Fibroblast of lung (primary cell): Measurements from ENCODE around the gene SFTA2. TPM values are rescaled to one million over a fixed set of nuclear protein-coding genes. Genes with fewer than 3 reads are reported as not detected.

Experiments
- DNase-seq, 2 donors: peaks; one replicate each; pipeline versions ENCODE4 v3.0.0 to v3.0.0-alpha.2; 2010; ENCODE audit warnings: low read depth in 2 of 2
- H2AFZ ChIP-seq: 2 replicates; pipeline ENCODE4 v1.5.1; 2012; ENCODE audit warnings: low read length, control low read depth, inconsistent platforms
- H3K27ac ChIP-seq: 2 replicates; pipeline ENCODE4 v1.5.1; 2011; ENCODE audit warnings: low read length, control low read depth; ENCODE audit not compliant: insufficient read depth
- H3K27me3 ChIP-seq: 2 replicates; pipeline ENCODE4 v1.5.1; 2011; ENCODE audit warnings: mild to moderate bottlenecking, low read length; ENCODE audit not compliant: control insufficient read depth, insufficient read depth
- H3K36me3 ChIP-seq: 2 replicates; pipeline ENCODE4 v1.5.1; 2011; ENCODE audit warnings: low read length; ENCODE audit not compliant: control insufficient read depth, insufficient read depth
- H3K4me1 ChIP-seq: 2 replicates; pipeline ENCODE4 v1.5.1; 2011; ENCODE audit warnings: low read length; ENCODE audit not compliant: control insufficient read depth, insufficient read depth; ENCODE audit errors: extremely low read depth
- H3K4me2 ChIP-seq: 2 replicates; pipeline ENCODE4 v1.5.1; 2011; ENCODE audit warnings: low read length, control low read depth; ENCODE audit not compliant: insufficient read depth; ENCODE audit errors: extremely low read depth
- H3K4me3 ChIP-seq, 4 experiments: fragments of 200-600 bp in 1 of 4; sonication (generic) in 1 of 4; replicated peaks in 1 of 4; 2 replicates each; pipeline ENCODE4 v1.5.1; 2011 to 2016; ENCODE audit warnings: low read length in 4 of 4, low read depth in 3 of 4, mild to moderate bottlenecking in 3 of 4, control low read depth in 2 of 4, inconsistent platforms in 1 of 4, mixed read lengths in 1 of 4; ENCODE audit not compliant: insufficient read depth in 1 of 4; ENCODE audit errors: control extremely low read depth in 1 of 4
- H3K79me2 ChIP-seq: 2 replicates; pipeline ENCODE4 v1.5.1; 2012; ENCODE audit warnings: mild to moderate bottlenecking, low read length, inconsistent platforms; ENCODE audit not compliant: control insufficient read depth, insufficient read depth
- H3K9ac ChIP-seq: 2 replicates; pipeline ENCODE4 v1.5.1; 2011; ENCODE audit warnings: mild to moderate bottlenecking, low read length, control low read depth; ENCODE audit not compliant: insufficient read depth
- H3K9me3 ChIP-seq: 2 replicates; pipeline ENCODE4 v1.5.1; 2012; ENCODE audit warnings: low read depth, low read length; ENCODE audit not compliant: control insufficient read depth, insufficient read depth
- H4K20me1 ChIP-seq: 2 replicates; pipeline ENCODE4 v1.5.1; 2011; ENCODE audit warnings: low read length; ENCODE audit not compliant: control insufficient read depth, insufficient read depth; ENCODE audit errors: extremely low read depth
- EZH2 ChIP-seq: IDR thresholded peaks from 2 replicates; pipeline ENCODE4 v1.5.1; 2012; ENCODE audit warnings: low read length, control low read depth, mild to moderate bottlenecking; ENCODE audit errors: missing control alignments
- polyA plus RNA-seq, 2 donors: library from polyadenylated mRNA; depleted of rRNA in 1 of 2; stranded (reverse) in 1 of 2; unstranded in 1 of 2; fragments of >200 nt; gene quantifications; 2 replicates each; pipeline ENCODE4 v1.2.1, GENCODE V29; 2011 to 2012; ENCODE audit warnings: missing spikeins in 1 of 2
- total RNA-seq: library from RNA; depleted of rRNA; stranded (reverse); fragments of >200 nt; gene quantifications from 2 replicates; pipeline ENCODE4 v1.2.1, GENCODE V29; 2014
- TF ChIP-seq, protein P1 (sequence below), 2 donors: IDR thresholded peaks in 1 of 2; conservative IDR thresholded peaks in 1 of 2; 1 replicate in 1 of 2; 2 replicates in 1 of 2; pipeline ENCODE4 v1.5.1; 2011 to 2012; ENCODE audit warnings: low read length in 2 of 2, control low read depth in 1 of 2, inconsistent platforms in 1 of 2, low read depth in 1 of 2, mild to moderate bottlenecking in 1 of 2

SFTA2 gene
- total and polyA plus RNA-seq, 2 donors (not counting 1 experiment from before 2014, with no cell fraction given): not detected

DNA sequence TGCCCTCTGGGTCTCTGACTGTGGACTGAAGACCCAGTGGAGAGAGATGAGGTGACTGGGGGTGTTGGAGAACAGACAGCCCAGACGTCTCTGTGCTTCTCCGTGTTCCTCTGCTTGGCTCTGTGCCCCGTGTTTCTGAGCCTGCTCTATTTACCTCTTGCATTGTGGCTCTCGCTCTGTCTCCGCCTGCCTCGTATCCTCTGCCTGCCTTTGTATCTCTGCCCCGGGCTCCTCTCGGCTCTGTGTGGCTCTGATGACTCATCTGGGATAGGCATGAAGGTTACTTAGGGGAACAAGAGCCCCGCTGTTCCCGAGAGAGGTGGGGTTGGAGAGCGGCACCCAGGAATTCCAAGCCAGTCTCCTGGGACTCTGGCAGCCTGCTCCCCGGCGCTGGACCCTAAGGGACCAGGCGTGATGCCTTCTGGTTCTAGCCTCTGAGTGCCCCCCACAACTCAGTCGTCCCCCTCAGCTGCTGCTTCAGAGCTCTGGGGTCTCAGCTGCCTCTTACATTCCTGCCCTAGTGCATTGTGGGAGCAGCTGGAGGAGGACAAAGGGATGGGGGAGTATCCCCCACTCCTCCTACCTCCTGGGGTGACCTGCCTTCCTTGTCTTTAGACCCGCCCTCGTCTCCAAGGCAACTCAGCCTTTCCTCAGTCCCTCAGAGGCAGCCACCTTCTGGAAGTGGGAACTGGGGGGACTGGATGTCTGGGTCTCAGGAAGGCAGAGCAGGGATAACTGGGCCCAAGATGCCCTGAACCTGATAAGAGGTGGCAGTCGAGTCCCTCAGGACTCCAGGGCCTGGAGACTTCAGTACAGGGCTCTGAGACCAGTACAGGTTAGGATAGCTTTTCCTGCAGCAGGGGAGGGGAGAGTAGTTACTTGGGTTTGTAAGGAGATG, 45.7 kb downstream of the SFTA2 start:
- Histone ChIP-seq H3K9ac (peak overlapping the region; percentile 13), H2AFZ (peak overlapping the region; percentile 24), H3K4me1 (peaks cover 23% of the 10 kb centered on the region), H3K9me3 (no peaks in the 10 kb centered on the region), H3K36me3 (no peaks in the 10 kb centered on the region), H4K20me1 (no peaks in the 10 kb centered on the region), H3K27me3 (no peaks in the 10 kb centered on the region), H3K4me3 (peak overlapping the region; percentile 44 to 81 (median 60)), H3K4me2 (peak overlapping the region; percentile 83), H3K27ac (no peak overlapping the region), H3K79me2 (no peaks in the 10 kb centered on the region)
- peak; percentile 52 to 79 for DNase-seq
- TF ChIP-seq EZH2: no peak
- TF ChIP-seq, protein P1, sequence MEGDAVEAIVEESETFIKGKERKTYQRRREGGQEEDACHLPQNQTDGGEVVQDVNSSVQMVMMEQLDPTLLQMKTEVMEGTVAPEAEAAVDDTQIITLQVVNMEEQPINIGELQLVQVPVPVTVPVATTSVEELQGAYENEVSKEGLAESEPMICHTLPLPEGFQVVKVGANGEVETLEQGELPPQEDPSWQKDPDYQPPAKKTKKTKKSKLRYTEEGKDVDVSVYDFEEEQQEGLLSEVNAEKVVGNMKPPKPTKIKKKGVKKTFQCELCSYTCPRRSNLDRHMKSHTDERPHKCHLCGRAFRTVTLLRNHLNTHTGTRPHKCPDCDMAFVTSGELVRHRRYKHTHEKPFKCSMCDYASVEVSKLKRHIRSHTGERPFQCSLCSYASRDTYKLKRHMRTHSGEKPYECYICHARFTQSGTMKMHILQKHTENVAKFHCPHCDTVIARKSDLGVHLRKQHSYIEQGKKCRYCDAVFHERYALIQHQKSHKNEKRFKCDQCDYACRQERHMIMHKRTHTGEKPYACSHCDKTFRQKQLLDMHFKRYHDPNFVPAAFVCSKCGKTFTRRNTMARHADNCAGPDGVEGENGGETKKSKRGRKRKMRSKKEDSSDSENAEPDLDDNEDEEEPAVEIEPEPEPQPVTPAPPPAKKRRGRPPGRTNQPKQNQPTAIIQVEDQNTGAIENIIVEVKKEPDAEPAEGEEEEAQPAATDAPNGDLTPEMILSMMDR (conservative IDR thresholded peaks at IDR 0.05 in 1 of 2, IDR thresholded peaks at IDR 0.05 in 1 of 2; ENCODE audit: low read depth in 1 of 2, low read length in 2 of 2): no peak

DNA sequence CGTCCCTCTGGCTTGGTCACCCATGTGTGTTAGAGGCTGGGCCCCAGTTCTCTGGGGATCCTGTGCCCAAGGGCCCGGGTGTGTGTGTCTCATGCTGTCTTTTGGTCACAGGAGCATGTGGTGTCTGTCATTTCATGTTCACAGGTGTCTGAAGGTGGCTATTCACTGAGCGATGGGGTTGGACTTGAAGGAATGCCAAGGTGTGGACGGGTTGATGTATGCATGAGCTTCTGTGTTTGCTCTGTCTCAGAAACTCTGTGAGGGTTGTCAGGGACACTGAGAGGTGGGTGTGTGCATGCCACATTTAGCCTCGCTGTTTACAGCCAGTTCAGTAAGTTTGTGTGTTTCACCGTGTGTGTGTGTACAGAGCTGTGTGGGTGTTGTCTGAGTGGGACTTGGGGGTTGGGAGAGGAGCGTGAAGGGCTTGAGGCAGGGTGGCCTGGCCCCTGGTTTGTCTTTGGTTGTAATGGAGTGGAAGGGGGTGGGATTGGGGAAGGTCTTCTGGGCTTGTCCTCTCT, 46.4 kb downstream of the SFTA2 start:
- Histone ChIP-seq H3K79me2 (no peaks in the 10 kb centered on the region), H4K20me1 (no peaks in the 10 kb centered on the region), H3K9me3 (no peaks in the 10 kb centered on the region), H2AFZ (peak overlapping the region; percentile 2), H3K4me1 (peaks cover 23% of the 10 kb centered on the region), H3K36me3 (no peaks in the 10 kb centered on the region), H3K27me3 (no peaks in the 10 kb centered on the region), H3K4me2 (peak overlapping the region; percentile 83), H3K9ac (peak overlapping the region; percentile 13), H3K4me3 (peak overlapping the region; percentile 44 to 81 (median 60)), H3K27ac (no peak overlapping the region)
- peak in 1 of 2 donors; percentile 32 for DNase-seq
- TF ChIP-seq, protein P1 (conservative IDR thresholded peaks at IDR 0.05 in 1 of 2, IDR thresholded peaks at IDR 0.05 in 1 of 2; ENCODE audit: low read depth in 1 of 2, low read length in 2 of 2): no peak
- no peak for TF ChIP-seq EZH2
